ENCODE measurements around the gene PPFIA4.
"Not testable (repeated sequence)": the region's sequence is repeated elsewhere in the genome, so short reads cannot be mapped to it uniquely, and the experiment has no call there.

PPFIA4 gene

GRCh38 chr1:203017061-203017460 lies 9.2 kb upstream of the PPFIA4 start:
- DNase-seq (ENCODE audit: low read depth in 2 of 2), result no peak

GRCh38 chr1:203017692-203018091 lies 8.6 kb upstream of the PPFIA4 start:
- DNase-seq (ENCODE audit: low read depth in 2 of 2), result no peak

DNA sequence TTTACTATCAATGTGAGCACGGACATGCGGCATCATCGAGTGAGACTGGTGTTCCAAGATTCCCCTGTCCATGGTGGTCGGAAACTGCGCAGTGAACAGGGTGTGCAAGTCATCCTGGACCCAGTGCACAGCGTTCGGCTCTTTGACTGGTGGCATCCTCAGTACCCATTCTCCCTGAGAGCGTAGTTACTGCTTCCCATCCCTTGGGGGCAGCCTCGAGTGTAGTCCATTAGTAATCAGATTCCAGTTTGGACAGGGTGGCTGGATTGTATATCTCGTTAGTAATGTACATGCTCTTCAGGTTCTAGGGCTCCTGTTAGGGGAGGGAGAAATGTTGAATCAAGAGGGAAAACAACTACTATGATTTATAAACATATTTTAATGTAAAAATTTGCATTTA lies 3.4 kb upstream of the PPFIA4 start:
- DNase-seq (ENCODE audit: low read depth in 2 of 2), result not testable (repeated sequence)

GRCh38 chr1:203025686-203026030 lies 633 bp upstream of the PPFIA4 start:
- no peak for DNase-seq (ENCODE audit: low read depth in 2 of 2)

DNA sequence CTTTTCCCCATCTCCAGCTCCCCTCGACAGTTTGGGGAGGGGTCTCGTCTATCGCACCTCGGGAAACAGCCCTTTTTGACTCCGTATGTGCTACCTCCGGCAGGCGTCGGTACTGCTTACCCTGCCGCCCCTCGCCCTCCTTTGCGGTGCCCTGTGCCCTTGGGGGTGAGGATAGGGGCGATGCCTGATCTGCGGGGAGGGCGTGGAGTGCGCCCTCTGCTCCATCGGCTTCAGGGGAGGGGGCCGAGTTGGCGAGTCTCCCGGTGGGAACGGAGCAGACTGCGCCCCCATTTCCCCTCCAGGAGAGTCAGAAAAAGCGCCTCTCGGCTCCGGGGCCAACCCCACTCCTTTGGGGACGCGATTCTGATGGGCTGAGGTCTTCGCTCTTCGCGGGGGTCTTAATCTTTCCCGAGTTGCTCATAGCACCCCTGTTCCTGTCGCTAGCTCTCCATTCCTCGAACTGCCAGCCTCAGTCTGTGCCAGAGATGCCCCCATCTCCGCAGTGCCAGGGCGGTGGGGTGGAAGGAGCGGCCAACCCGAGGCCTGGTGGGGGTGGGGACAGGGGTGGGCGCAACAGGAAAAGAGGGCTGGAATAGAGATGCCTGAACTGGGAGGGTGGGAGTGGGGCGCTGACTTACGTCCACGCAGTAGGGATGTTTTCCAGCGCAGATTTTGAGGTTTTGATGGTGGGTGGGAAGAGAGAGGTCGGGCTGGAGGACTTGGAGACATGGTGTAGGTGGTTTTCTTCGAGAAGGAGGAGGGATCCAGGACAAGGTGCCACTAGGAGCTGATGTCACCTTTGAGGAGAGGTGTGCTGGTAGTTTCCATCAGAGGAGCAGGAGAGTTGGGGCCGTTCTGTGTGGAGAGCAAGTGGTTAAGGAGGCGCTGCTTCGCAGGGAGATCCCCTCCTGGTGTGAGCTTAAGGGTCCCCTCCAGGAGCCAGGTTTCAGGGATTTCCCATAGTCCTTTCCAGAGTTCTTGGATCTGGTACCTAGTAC lies 674 bp downstream of the PPFIA4 start:
- no peak for DNase-seq (ENCODE audit: low read depth in 2 of 2)

- no peak for DNase-seq (ENCODE audit: low read depth in 2 of 2)
Measured at GRCh38 chr1:203028067-203028783, 1.9 kb downstream of the PPFIA4 start.

- DNase-seq (ENCODE audit: low read depth in 2 of 2), result no peak
Measured at GRCh38 chr1:203028784-203029553, 2.7 kb downstream of the PPFIA4 start.

DNA sequence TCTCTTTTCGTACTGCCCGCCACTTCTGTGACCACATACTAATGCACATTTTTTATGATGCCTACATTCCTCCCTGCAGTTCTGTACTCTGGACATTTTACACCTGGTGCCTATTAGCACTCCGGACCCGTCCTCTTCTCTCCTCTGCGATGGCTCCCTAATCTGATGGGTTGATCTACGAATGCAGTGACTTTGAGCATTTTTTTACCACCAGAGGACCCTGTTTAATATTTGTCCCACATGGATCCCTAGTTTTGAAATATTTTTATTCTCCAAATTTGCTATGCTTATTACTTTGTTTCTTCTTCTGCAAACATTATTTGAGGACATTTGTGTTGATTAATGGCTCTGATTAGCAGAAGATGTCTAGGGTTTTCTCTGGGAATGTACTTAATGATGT lies 5.2 kb downstream of the PPFIA4 start:
- no peak for DNase-seq (ENCODE audit: low read depth in 2 of 2)

DNA sequence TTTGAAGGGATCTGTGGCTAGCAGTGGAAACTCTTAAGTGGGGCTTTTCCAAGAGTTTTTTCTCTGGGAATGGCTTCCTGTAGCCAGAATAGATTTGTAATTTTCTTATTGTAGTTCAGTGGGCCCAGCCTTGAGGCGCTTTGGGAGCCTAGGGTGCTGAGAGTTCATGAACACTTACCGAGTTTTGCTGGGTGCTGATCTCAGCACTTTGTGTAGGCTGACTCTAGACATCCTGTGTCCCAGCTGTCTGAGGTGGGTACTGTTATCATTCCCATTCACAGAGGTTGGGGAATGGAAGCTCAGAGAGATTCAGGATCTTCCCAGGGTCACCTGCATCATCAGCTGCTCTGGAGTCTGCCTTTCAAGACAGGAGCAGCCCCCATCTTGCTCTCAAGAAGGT lies 7.0 kb downstream of the PPFIA4 start:
- DNase-seq (ENCODE audit: low read depth in 2 of 2), result no peak

DNA sequence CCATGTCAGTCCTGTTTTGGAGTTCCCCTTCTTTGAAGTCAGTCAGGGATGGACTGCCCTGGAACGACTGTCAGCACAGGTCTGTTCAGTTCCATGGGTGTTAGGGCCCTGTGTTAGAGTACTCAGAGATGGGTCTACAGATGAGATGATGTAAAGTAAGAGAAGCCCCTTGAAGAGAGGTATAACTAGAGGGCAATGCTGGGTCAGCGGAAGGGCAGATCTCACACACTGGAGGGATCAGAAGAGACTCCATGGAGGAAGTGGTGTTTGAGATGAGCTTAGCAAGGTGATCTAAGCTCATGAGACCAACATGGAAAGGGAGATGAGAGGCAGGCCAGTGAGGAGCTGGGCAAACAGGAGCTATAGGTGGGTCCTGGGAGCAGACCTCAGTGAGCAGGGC lies 7.6 kb downstream of the PPFIA4 start:
- no peak for DNase-seq (ENCODE audit: low read depth in 2 of 2)

DNA sequence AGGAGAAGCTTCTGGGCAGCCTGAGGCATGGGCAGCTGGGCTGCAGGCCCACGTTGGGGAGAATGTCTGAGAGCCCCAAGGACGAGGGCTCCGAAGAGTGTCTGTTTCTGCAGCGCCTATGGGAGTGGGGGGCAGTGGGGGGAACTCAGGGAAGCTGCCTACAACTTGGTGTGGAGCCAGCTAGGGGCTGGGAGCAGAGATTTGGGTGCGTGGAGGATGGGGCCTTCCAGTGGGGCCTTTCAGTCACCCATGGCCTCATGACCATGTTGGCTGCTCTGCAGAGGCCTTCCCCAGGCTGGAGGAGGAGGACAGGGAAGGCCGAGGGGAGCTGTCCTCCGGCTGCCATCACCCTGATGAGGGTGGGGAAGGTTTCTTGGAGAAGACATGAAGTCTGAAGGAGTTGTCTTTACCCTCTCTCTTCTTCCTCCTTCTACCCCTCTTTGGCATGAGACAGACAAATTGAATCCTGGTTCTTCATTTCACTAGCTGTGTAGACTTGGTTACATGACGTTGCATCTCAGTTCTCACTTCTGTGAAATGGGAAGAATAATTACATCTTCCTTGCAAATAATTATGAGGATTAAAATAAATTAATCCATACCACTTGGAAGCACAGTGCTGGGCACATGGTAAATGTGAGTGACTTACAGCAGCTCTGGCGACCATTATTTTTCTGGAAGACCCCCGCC lies 8.3 kb downstream of the PPFIA4 start:
- DNase-seq (ENCODE audit: low read depth in 2 of 2), result no peak

- no peak for DNase-seq (ENCODE audit: low read depth in 2 of 2)
Measured at GRCh38 chr1:203035111-203036000, 9.1 kb downstream of the PPFIA4 start.

DNA sequence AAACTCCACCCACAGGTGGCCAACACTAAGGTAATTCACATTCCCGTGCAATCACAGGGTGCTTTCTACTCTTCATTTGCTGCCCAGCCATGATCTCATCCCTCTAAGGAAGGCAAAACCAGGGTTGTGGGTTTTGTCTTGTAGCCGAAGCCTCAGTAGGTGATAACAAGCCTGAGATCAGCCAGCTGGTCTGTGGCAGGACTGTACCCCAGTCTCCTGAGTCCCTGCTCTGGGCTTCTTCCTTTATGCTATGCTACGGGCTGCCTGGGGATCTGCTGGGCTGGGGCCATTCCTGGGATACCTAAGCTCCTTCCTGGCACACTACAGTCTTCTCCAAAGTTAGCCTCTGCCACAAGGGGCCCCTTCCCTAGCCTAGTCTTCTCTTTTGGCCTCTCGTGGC lies 9.8 kb downstream of the PPFIA4 start:
- no peak for DNase-seq (ENCODE audit: low read depth in 2 of 2)

GRCh38 chr1:203036537-203036936 lies 10.2 kb downstream of the PPFIA4 start:
- no peak for DNase-seq (ENCODE audit: low read depth in 2 of 2)

GRCh38 chr1:203037509-203038190 lies 11.4 kb downstream of the PPFIA4 start:
- no peak for DNase-seq (ENCODE audit: low read depth in 2 of 2)

DNA sequence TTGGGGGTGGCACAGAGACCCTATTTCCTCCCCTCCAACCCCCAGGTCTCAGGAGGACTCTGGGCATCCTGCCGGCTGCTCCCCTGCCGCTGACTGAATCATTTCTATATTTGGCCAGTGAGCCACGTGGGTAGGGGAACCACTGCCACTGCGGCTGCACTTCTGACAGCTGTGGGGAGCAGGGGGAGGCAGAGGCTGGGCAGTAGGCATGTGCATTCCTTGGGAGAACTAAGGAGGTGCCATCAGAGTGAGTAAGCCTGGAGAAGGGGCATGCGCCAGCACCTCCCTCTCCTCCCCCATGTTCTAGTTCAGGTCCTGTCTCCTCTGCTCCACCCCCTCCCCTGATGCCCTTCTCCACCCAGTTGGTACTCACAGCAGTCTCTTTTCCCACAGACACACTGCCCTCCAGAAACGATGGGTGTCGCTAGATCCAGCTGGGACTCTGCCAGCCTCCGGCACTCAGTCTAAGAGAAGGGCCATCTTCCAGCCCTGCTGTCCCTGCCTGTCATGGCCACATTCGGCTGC lies 12.0 kb downstream of the PPFIA4 start:
- DNase-seq (ENCODE audit: low read depth in 2 of 2), result no peak

GRCh38 chr1:203038891-203039608 lies 12.8 kb downstream of the PPFIA4 start:
- peak; percentile 20 to 40 for DNase-seq (ENCODE audit: low read depth in 2 of 2)

DNA sequence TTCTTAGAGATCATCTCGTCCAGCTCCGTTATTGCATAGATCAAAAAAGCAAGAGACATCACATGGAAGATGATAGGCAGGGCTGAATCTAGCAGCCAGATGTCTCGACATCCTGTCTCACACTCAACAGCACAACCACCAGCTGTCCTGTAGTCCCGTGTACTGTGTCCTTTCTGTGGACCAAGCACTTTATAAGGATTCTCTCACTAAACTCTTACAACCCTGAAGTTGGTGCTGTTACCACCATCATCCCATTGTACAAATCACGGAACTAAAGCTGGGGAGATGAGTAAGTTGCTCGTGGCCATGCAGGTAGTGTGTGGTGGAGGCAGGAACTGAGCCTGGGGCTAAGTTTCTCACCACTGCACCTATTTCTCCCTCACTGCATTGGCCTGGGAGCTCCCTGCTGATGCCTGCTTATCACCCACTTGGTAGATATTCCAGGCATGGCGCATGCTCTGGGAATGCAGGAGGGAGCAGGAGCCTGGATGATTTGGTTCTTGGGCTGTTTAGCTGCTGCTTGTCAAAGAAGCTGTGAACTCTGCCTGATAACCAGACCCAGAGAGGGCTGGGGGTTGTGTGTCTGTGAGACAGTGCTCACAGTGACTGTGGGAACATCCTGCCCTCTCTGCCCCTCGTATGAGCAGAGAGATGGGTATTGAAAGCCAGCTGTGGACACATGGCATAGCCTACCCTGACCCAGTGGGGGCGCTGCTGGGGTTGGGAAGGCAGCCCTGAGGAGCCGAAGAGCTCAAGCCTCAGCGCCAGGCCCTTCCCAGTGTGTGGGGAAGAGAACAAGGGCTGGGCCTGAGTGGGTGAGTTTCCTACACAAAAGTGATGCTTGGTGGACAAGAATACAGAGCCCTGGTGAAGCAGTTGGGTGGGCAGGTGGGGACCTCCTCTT lies 13.6 kb downstream of the PPFIA4 start:
- no peak for DNase-seq (ENCODE audit: low read depth in 2 of 2)

Data from stimulated activated CD8-positive, alpha-beta memory T cell treated with anti-CD3 and anti-CD28 coated beads, Interleukin-7, amount 100 ng/mL, for 1 hour (primary cell).